A673 (cell line): ENCODE data around the gene COL13A1.

Source experiments
- EZH2 ChIP-seq: fragments of 200-600 bp; sonication (generic); IDR thresholded peaks from 2 replicates; pipeline ENCODE4 v1.6.1; 2017; ENCODE audit warnings: borderline replicate concordance, low read depth, mild to moderate bottlenecking, mixed read lengths, antibody characterized with exemption, low read length; ENCODE audit not compliant: poor library complexity, severe bottlenecking
- TF ChIP-seq, protein P1 (sequence below): fragments of 300-800, 200-600 bp; sonication (generic); conservative IDR thresholded peaks from 2 replicates; pipeline ENCODE4 v1.5.1; 2017; ENCODE audit warnings: low read depth, mild to moderate bottlenecking, antibody characterized with exemption, low read length, moderate library complexity, mixed read lengths

DNA sequence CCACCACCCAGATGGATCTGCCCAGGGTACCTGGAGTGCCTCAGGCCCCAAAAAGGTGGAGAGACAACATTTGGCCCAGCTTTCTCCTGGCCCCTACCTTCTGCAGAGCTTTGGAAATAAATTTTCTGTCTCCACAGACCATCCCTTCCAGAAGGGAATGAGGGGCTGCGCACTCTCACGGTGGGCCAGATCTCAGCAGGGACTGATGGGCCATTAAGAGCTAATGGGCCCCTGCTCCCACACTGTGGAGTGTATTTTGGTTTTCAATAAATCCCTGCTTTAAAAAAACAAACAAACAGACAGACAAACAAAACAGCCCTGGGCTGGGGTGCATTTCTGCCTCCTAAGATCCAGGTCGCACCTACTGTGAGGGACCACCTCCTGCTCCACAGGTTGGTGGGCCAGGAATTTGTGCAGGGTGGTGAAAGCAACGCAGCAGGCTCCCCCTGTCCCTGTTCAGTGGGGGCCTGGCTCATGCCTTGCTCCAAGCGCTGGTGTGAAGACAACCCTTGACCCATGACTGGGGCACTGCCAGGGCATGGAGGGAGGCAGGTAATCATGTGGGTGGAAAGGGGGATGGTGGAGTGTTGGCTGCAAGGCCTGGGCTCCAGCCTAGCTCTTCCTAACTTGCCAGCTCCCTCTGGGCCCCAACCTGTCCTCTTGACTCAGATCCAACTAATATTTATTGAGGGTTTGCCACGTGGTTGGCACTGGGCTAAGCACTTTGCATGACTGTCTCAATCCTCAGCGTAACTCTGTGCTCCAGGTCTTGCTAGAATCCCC, 88.5 kb downstream of the COL13A1 start:
- TF ChIP-seq, protein P1, sequence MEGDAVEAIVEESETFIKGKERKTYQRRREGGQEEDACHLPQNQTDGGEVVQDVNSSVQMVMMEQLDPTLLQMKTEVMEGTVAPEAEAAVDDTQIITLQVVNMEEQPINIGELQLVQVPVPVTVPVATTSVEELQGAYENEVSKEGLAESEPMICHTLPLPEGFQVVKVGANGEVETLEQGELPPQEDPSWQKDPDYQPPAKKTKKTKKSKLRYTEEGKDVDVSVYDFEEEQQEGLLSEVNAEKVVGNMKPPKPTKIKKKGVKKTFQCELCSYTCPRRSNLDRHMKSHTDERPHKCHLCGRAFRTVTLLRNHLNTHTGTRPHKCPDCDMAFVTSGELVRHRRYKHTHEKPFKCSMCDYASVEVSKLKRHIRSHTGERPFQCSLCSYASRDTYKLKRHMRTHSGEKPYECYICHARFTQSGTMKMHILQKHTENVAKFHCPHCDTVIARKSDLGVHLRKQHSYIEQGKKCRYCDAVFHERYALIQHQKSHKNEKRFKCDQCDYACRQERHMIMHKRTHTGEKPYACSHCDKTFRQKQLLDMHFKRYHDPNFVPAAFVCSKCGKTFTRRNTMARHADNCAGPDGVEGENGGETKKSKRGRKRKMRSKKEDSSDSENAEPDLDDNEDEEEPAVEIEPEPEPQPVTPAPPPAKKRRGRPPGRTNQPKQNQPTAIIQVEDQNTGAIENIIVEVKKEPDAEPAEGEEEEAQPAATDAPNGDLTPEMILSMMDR, result no peak
- TF ChIP-seq EZH2, result no peak
